ENCODE results near the gene KLRC1.
"Not testable (repeated sequence)": the region's sequence is repeated elsewhere in the genome, so short reads cannot be mapped to it uniquely, and the experiment has no call there.

Gene KLRC1

DNA sequence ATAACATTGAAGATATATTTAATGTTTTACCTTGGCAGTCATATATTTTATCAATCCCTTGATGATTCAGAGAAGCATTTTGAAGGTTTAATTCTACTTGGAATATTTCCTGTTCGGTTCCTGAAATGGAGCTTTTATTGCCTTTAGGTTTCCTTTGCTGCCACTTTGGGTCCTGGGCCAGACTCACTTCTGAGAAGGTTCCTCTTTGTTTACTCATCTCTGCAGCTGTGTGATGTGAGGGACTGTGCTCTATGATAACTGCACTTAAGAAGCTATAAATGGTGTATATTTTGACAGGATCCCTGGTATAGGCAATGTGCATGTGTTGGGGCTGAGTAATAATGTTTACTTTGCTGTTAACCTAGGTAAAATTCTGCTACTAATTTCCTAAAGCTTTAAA is 32.8 kb downstream of the KLRC1 start, which contains the start of gene KLRC3:
Gene KLRC3 (minus strand): TSS at position 262 of the 400 bp plus-strand sequence. CDS start 45 bp downstream, at position 217.
- not testable (repeated sequence) for DNase-seq (ENCODE audit: low spot score)

DNA sequence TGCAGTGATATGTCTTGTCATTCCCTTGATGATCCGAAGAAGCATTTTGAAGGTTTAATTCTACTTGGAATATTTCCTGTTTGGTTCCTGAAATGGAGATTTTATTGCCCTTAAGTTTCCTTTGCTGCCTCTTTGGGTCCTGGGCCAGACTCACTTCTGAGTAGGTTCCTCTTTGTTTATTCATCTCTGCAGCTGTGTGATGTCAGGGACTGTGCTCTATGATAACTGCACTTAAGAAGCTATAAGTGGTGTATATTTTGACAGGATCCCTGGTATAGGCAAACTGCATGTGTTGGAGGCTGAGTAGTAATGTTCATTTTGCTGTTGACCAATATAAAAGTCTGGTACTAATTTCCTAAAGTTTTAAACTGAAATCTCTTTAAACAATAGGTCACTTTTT is 43.8 kb downstream of the KLRC1 start, which contains the start of gene KLRC4:
Gene KLRC4 (minus strand): TSS at position 366 of the 400 bp plus-strand sequence. CDS start 182 bp downstream, at position 184.
- peak; percentile 49 for DNase-seq (ENCODE audit: low spot score)

DNA sequence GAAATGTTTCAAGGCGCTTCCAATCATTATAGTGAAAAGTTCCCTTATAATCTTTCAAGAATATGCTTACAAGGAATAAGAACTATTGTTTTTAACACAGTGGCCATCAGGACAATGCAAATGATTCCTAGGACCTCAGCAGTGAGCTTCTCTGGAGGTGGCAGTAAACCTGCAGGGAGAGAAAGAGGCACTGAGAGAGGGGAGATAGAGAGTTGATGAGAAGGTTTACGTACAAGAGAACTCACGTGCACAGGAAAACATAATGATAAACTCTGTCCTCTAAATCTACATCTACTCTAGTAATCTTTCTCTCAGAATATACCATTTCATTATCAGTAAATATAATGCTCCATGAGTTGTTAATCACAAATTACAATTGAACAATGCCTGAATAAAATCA is 44.3 kb downstream of the KLRC1 start:
- no peak for DNase-seq (ENCODE audit: low spot score)

DNA sequence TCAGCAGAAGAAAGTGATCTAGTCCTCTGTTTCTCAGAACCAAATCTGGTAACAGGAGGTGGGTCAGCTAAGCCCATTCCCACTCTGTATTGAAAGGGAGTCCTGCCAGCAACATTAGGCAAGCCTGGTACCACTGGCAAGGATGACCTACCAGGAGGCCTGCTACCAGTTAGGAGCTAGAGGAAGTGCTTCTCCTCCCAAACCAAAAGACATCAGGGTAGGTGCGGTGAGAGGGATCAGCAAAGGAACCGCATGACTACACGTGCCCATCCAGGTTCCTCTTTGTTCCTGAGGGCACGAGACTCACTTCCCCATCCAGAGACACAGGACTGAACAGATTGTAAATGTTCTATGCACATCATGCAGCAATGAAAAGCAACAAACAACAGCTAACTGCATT is 46.5 kb downstream of the KLRC1 start:
- DNase-seq (ENCODE audit: low spot score) = no peak

DNA sequence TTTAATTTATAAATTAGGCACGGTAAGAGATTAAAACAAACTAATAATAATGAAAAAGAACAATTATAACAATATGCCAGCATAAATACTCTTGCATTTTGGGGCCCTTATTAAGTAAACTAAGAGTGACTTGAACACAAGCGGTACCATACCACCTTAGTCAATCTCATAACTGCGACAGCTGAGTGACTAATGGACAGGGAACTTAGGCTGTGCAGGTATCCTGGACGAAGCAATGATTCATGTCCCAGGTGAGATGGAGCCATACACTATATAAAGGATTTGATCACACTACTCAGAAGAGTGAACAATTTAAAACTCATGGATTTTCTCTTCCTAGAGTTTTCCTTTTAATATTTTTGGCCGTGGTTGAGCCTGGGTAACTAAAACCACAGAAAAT is 47.9 kb downstream of the KLRC1 start:
- no peak for DNase-seq (ENCODE audit: low spot score)

DNA sequence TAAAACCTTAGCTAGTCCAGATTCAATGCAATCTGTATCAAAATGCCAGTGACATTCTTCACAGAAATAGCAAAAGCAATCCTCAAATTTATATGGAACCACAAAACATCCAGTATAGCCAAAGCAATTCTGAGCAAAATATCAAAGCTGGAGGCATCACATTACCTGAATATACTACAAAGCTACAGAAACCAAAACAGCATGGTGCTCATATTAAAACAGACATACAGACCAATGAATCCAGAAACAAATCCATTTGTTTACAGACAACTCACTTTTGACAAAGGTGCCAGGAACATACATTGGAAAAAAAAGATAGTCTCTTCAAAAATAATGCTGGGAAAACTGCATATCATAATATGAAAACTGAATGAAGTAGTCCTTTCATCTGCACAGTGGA is 48.4 kb downstream of the KLRC1 start:
- DNase-seq (ENCODE audit: low spot score) = no peak

DNA sequence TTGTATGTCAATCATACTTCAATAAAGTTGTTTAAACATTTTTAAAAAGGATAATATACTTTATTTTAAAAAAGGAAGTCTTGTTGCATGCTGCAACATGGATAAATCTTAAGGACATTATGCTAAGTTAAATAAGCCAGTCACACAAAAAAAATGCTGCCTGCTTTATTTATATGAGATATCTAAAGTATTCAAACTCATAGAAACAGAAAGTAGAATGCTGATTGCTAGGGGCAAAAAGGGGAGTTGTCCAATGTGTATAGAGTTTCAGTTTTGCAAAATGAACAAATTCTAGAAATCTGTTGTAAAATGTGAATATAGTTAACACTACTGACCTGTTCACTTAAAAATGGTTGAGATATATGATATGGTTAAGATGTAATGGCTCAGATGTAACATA is 52.3 kb downstream of the KLRC1 start:
- DNase-seq (ENCODE audit: low spot score) = no peak

DNA sequence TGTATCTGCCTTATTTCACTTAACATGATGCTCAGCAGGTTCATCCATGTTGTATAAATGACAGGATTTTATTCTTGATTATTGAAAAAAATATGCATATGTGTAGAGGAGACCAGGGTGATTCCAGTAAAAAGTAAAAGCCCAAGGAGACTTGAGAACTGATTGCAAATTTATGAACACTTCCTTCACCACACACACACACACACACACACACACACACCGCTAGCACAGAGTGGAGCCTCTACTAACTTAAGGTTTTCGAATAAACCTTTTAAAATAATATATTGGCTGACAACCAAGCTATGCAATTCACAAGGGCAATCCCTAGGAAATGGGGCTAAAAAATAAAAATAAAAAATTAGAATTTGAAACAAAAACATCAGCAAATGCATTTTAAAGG is 55.0 kb downstream of the KLRC1 start:
- no peak for DNase-seq (ENCODE audit: low spot score)

DNA sequence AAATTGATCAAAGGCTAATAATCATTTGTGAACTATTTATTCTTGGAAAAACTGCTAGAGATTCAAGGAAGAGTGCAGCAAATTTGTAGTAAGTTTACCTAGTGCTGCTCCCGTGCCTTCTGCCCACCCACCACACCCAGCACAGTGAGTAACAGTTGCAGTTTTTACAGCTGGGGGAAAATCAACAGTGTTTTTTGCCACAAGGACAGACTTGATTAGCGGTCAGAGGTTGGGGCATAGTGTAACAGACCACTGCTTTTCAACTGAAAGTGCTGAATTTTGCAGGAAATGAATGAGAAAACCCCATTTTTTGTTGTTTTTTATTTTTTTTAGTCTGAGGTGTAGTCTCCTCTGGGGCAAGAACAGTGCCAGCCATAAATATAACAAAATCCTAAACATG is 55.9 kb downstream of the KLRC1 start:
- DNase-seq (ENCODE audit: low spot score) = peak; percentile 76

DNA sequence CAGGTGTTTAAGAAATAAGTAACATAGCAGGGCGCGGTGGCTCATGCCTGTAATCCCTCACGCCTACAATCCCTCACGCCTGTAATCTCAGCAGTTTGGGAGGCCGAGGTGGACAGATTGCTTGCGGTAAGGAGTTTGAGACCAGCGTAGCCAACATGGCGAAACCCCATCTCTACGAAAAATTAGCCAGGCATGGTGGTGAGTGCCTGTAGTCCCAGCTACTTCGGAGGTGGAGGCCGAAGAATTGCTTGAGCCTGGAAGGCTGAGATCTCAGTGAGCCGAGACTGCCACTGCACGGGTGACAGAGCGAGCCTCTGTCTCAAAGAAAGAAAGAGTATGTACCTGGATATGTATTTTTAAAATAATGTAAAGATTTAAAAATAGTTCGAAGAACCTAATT is 57.0 kb downstream of the KLRC1 start:
- not testable (repeated sequence) for DNase-seq (ENCODE audit: low spot score)

All from CD4-positive, alpha-beta T cell treated with Interleukin-15 for 4 hours (primary cell).